Loucy (cell line): ENCODE measurements around the gene APOF.
"Not testable (repeated sequence)": the region's sequence is repeated elsewhere in the genome, so short reads cannot be mapped to it uniquely, and the experiment has no call there.

ENCODE experiments used
- H2AFZ ChIP-seq: fragments of 200-600 bp; sonication (generic); 2 replicates; pipeline ENCODE4 v1.6.0; 2016; ENCODE audit warnings: antibody characterized with exemption, mild to moderate bottlenecking, low read length, moderate library complexity
- H3F3A ChIP-seq: fragments of 200-600 bp; 2 replicates; pipeline ENCODE4 v1.6.0; 2016; ENCODE audit warnings: antibody characterized with exemption, low read depth, mild to moderate bottlenecking
- H3K27me3 ChIP-seq: fragments of 200-600 bp; sonication (generic); 2 replicates; pipeline ENCODE4 v1.6.1; 2014; ENCODE audit warnings: low read length, mild to moderate bottlenecking; ENCODE audit not compliant: insufficient read depth, poor library complexity, severe bottlenecking
- H3K36me3 ChIP-seq: fragments of 200-600 bp; sonication (generic); 2 replicates; pipeline ENCODE4 v1.6.1; 2016; ENCODE audit warnings: low read length; ENCODE audit not compliant: insufficient read depth
- H3K4me1 ChIP-seq: fragments of 200-600 bp; sonication (generic); 2 replicates; pipeline ENCODE4 v1.5.1; 2014; ENCODE audit warnings: low read length, mild to moderate bottlenecking; ENCODE audit not compliant: insufficient read depth, poor library complexity, severe bottlenecking
- H3K4me2 ChIP-seq: fragments of 200-600 bp; sonication (generic); 2 replicates; pipeline ENCODE4 v1.6.0; 2014; ENCODE audit warnings: antibody characterized with exemption, low read length, low read depth, mild to moderate bottlenecking; ENCODE audit not compliant: poor library complexity, severe bottlenecking
- H3K4me3 ChIP-seq: fragments of 200-600 bp; sonication (generic); 2 replicates; pipeline ENCODE4 v1.5.1; 2014; ENCODE audit warnings: low read length, mild to moderate bottlenecking, mixed read lengths; ENCODE audit not compliant: poor library complexity, severe bottlenecking
- H3K79me2 ChIP-seq: fragments of 200-600 bp; sonication (generic); 2 replicates; pipeline ENCODE4 v1.6.1; 2014; ENCODE audit warnings: low read length; ENCODE audit not compliant: insufficient read depth
- H3K9ac ChIP-seq: fragments of 200-600 bp; sonication (generic); 2 replicates; pipeline ENCODE4 v1.6.0; 2014; ENCODE audit warnings: mild to moderate bottlenecking, low read depth, low read length, moderate library complexity; ENCODE audit not compliant: poor library complexity, severe bottlenecking
- H3K9me2 ChIP-seq: fragments of 200-600 bp; sonication (generic); replicated peaks from 2 replicates; pipeline ENCODE4 v1.6.1; 2016; ENCODE audit warnings: low read depth, low read length, mixed read lengths
- H3K9me3 ChIP-seq: fragments of 200-600 bp; sonication (generic); 2 replicates; pipeline ENCODE4 v1.6.1; 2014; ENCODE audit warnings: mild to moderate bottlenecking, antibody characterized with exemption, low read length, low read depth; ENCODE audit not compliant: insufficient read depth
- H4K20me1 ChIP-seq: fragments of 200-600 bp; sonication (generic); 2 replicates; pipeline ENCODE4 v1.6.0; 2014; ENCODE audit warnings: antibody characterized with exemption, low read length, mild to moderate bottlenecking; ENCODE audit not compliant: insufficient read depth, poor library complexity, severe bottlenecking
- CTCF ChIP-seq: fragments of 200-600 bp; sonication (generic); conservative IDR thresholded peaks from 2 replicates; pipeline ENCODE4 v1.5.1; 2014; ENCODE audit warnings: mild to moderate bottlenecking, antibody characterized with exemption, low read length
- EZH2phosphoT487 ChIP-seq: fragments of 200-600 bp; IDR thresholded peaks from 2 replicates; pipeline ENCODE4 v1.6.1; 2018; ENCODE audit warnings: antibody characterized with exemption, mild to moderate bottlenecking, moderate library complexity, borderline replicate concordance

The APOF gene

GRCh38 chr12:56408799-56409417, 46.3 kb upstream of the APOF start:
- H3K4me2 ChIP-seq, result no peak overlapping the region
- H3F3A ChIP-seq, result no peaks in the 10 kb centered on the region
- H3K4me1 ChIP-seq, result no peaks in the 10 kb centered on the region
- H3K4me3 ChIP-seq, result no peak overlapping the region
- no peaks in the 10 kb centered on the region for H3K9me3 ChIP-seq
- no peaks in the 10 kb centered on the region for H3K9me2 ChIP-seq
- no peaks in the 10 kb centered on the region for H3K79me2 ChIP-seq
- H3K27me3 ChIP-seq, result no peaks in the 10 kb centered on the region
- H4K20me1 ChIP-seq, result no peaks in the 10 kb centered on the region
- H3K9ac ChIP-seq, result no peak overlapping the region
- no peak for TF ChIP-seq EZH2phosphoT487
- no peak for TF ChIP-seq CTCF
- no peak overlapping the region for H2AFZ ChIP-seq
- H3K36me3 ChIP-seq, result no peaks in the 10 kb centered on the region

- H3K4me2 ChIP-seq, H2AFZ ChIP-seq, H3K9me2 ChIP-seq, H3K9ac ChIP-seq, H3K9me3 ChIP-seq, H3K79me2 ChIP-seq, H4K20me1 ChIP-seq, H3K27me3 ChIP-seq, H3K36me3 ChIP-seq, H3K4me3 ChIP-seq, H3K4me1 ChIP-seq, H3F3A ChIP-seq: not testable (repeated sequence)
These were observed 41.6 kb upstream of the APOF start for GRCh38 chr12:56404227-56404626.

GRCh38 chr12:56401612-56402011, 39.0 kb upstream of the APOF start:
- H3K36me3 ChIP-seq, H3F3A ChIP-seq: not testable (repeated sequence)

GRCh38 chr12:56401125-56401524, 38.5 kb upstream of the APOF start:
- not testable (repeated sequence) for H3F3A ChIP-seq, H3K27me3 ChIP-seq, H3K79me2 ChIP-seq, H3K36me3 ChIP-seq, H3K4me3 ChIP-seq, H3K4me2 ChIP-seq, H3K9me2 ChIP-seq, H2AFZ ChIP-seq, H3K9ac ChIP-seq, H3K4me1 ChIP-seq, H3K9me3 ChIP-seq, H4K20me1 ChIP-seq

More at GRCh38 chr12:56401612-56402011, 39.0 kb upstream of the APOF start:
- H3K4me2 ChIP-seq, H3K9ac ChIP-seq, H2AFZ ChIP-seq, H3K9me2 ChIP-seq, H3K27me3 ChIP-seq, H3K4me3 ChIP-seq, H3K4me1 ChIP-seq, H4K20me1 ChIP-seq, H3K79me2 ChIP-seq, H3K9me3 ChIP-seq: not testable (repeated sequence)

- not testable (repeated sequence) for H3K4me3 ChIP-seq, H3F3A ChIP-seq, H3K9ac ChIP-seq, H2AFZ ChIP-seq, H3K36me3 ChIP-seq, H3K9me2 ChIP-seq, H3K4me1 ChIP-seq, H4K20me1 ChIP-seq, H3K79me2 ChIP-seq, H3K9me3 ChIP-seq, H3K4me2 ChIP-seq, H3K27me3 ChIP-seq
These were observed 36.8 kb upstream of the APOF start for GRCh38 chr12:56399466-56399865.
